ENCODE measurements around the gene ANKRD44.

DNA sequence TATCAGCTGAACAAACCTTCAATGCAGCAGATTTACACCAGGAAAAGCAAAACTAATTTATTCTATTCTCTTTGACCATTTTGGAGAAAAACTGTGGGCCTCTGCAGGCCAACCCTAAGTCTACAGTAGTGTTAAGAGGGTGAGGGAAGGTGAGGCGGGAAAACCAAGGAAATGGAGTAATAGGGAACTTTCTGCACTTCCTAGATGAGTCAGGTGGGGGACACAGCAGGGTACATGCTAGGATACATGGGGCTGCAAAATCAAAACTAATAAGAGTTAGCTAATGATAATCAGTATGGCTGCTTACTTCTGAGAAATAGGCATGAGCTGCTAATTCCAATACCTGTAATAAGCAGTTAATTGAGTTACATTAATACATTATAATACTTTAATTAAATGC is 318.1 kb downstream of the ANKRD44 start:
- TF ChIP-seq EZH2 (IDR thresholded peaks at IDR 0.05; ENCODE audit: borderline replicate concordance, low read length), result no peak
- TF ChIP-seq, protein P1, sequence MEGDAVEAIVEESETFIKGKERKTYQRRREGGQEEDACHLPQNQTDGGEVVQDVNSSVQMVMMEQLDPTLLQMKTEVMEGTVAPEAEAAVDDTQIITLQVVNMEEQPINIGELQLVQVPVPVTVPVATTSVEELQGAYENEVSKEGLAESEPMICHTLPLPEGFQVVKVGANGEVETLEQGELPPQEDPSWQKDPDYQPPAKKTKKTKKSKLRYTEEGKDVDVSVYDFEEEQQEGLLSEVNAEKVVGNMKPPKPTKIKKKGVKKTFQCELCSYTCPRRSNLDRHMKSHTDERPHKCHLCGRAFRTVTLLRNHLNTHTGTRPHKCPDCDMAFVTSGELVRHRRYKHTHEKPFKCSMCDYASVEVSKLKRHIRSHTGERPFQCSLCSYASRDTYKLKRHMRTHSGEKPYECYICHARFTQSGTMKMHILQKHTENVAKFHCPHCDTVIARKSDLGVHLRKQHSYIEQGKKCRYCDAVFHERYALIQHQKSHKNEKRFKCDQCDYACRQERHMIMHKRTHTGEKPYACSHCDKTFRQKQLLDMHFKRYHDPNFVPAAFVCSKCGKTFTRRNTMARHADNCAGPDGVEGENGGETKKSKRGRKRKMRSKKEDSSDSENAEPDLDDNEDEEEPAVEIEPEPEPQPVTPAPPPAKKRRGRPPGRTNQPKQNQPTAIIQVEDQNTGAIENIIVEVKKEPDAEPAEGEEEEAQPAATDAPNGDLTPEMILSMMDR (IDR thresholded peaks at IDR 0.05; ENCODE audit: low read length), result no peak
